Adrenal gland (tissue), 12 donors: Measurements from ENCODE around the gene MYADML2. TPM values are rescaled to one million over a fixed set of nuclear protein-coding genes. Genes with fewer than 3 reads are reported as not detected.

Experiments
- DNase-seq, 7 donors: peaks; one replicate each; pipeline ENCODE4 v3.0.0-alpha.2; 2019 to 2020
- H3K27ac ChIP-seq, 5 donors: fragments of 200-600 bp; sonication (generic) in 4 of 5; 1 replicate in 3 of 5; 2 replicates in 2 of 5; pipeline versions ENCODE4 v1.5.1 to v1.8.0; 2016 to 2020; ENCODE audit warnings: mild to moderate bottlenecking in 1 of 5
- H3K27me3 ChIP-seq: fragments of 200-600 bp; 2 replicates; pipeline ENCODE4 v1.8.0; 2021
- H3K36me3 ChIP-seq, 2 donors: fragments of 200-600 bp; replicated peaks in 1 of 2; 1 replicate in 1 of 2; 2 replicates in 1 of 2; pipeline versions ENCODE4 v1.5.1 to v1.8.0; 2018 to 2022
- H3K4me1 ChIP-seq, 2 donors: fragments of 200-600 bp; replicated peaks in 1 of 2; 1 replicate in 1 of 2; 2 replicates in 1 of 2; pipeline versions ENCODE4 v1.5.1 to v1.8.0; 2018 to 2021
- H3K4me3 ChIP-seq, 4 donors: fragments of 200-600 bp; sonication (generic) in 3 of 4; one replicate each; pipeline ENCODE4 v1.5.1; 2016 to 2018
- H3K9me3 ChIP-seq, 3 donors: fragments of 200-600 bp; sonication (generic) in 1 of 3; replicated peaks in 1 of 3; 1 replicate in 2 of 3; 2 replicates in 1 of 3; pipeline versions ENCODE4 v1.5.1 to v1.8.0; 2016 to 2021
- POLR2A ChIP-seq, 2 donors: fragments of 450-650 bp; IDR thresholded peaks; one replicate each; pipeline ENCODE4 v1.6.1; 2017; ENCODE audit warnings: antibody characterized with exemption in 2 of 2, mild to moderate bottlenecking in 2 of 2, moderate library complexity in 1 of 2
- WGBS, 4 donors: extraction: QIAGEN DNeasy Blood & Tissue Kit in 2 of 4; methylation state at CpG; one replicate each; pipeline versions ENCODE4 v1.1.5 to v1.1.7; 2013 to 2017; 5-methylcytosine and 5-hydroxymethylcytosine counted together
- intact Hi-C, 2 donors: fragments of 100-400 bp; cut with DNase I; formaldehyde crosslinking; loops; one replicate each; pipeline versions ENCODE4 v1.14.1 to v1.15.0; 2022 to 2023
- polyA plus RNA-seq, 3 donors: library from polyadenylated mRNA; stranded (reverse); fragments of 200-250 nt in 2 of 3; fragments of 350-450 nt in 1 of 3; fragmentation: Illumina TruSeq in 1 of 3; extraction: RNeasy Lipid Tissue Mini Kit (QIAGEN cat#74804) in 1 of 3; gene quantifications; one replicate each; pipeline ENCODE4 v1.2.3, GENCODE V29; 2013 to 2014
- total RNA-seq, 9 donors: library from RNA; depleted of rRNA in 4 of 9; stranded (reverse); fragments of >200 nt in 4 of 9; fragments of 120-200 nt in 1 of 9; fragmentation: NEBNext Ultra II Directional in 1 of 9; extraction: Animal tissue kit (Norgen Biotek cat#: 25700) in 1 of 9; gene quantifications; one replicate each; pipeline versions ENCODE4 v1.1.0 to v1.2.4, GENCODE V29; 2013 to 2023
- TF ChIP-seq, protein P1 (sequence below), 6 experiments: fragments of 450-650 bp in 4 of 6; fragments of 200-600 bp in 2 of 6; sonication (generic) in 1 of 6; IDR thresholded peaks; 1 replicate in 5 of 6; 2 replicates in 1 of 6; pipeline versions ENCODE4 v1.5.1 to v1.8.0; 2016 to 2021; ENCODE audit warnings: antibody characterized with exemption in 6 of 6, mild to moderate bottlenecking in 2 of 6, moderate library complexity in 1 of 6
- donor health status: healthy with polysubstance abuse.
- donor health status: Bipolar disorder and iron deficiency.
- donor health status: DM: yes; HTN: yes; CAD: no.
- donor health status: DM: no; HTN: no; CAD: no.
- donor health status: DM: no; HTN: no; CAD: no.
- donor health status: DM: yes; HTN: yes; CAD: no.

Gene MYADML2
- total and polyA plus RNA-seq, 12 donors, result not detected

DNA sequence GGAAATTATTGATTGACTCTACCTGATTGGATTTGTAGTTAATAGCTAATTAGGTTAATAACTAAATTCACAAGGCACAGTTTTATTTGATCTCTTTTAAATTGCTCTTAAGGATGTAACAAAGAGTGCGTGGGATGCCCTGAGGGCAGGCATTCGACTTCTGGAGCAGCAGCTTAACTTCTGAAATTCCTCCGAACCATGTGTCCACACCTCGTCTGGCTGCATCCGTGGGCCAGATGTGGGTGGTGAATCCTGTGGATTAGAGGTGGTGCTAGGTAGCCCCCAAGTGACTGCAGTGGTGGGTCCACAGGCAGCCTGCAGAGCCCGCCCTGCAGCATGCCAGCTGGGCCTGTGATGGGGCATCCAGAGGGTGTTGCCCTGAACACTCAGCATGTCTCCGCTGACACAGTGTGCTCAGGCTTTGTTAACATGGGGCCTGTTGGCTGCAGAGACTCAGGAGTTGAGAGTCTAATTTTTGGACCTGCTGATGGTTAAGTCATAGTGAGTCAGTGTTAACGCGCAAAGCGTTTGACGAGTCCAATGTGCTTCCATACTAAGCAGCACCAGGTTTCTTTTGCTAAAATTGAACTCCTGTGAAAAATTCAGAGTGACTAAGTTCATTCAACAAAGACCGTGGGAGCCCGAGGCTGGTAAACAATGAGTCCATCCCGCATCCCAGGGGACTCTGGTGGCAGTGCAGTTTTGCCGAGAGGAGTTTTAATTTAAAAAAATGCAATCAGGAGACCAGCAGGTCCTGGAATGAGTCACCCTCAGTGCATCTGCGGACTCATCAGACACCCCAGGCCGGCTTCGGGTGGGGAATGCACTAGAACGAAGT lies 48.8 kb downstream of the MYADML2 start:
- H3K4me3 ChIP-seq, result no peak overlapping the region
- peaks cover 4% of the 10 kb centered on the region for H3K27me3 ChIP-seq
- peaks cover 3 to 14% of the 10 kb centered on the region in 2 donors for H3K4me1 ChIP-seq
- DNase-seq, result no peak
- H3K36me3 ChIP-seq, result peaks cover 0 to 58% of the 10 kb centered on the region in 2 donors
- no peak for TF ChIP-seq POLR2A (IDR thresholded peaks at IDR 0.05)
- TF ChIP-seq, protein P1, sequence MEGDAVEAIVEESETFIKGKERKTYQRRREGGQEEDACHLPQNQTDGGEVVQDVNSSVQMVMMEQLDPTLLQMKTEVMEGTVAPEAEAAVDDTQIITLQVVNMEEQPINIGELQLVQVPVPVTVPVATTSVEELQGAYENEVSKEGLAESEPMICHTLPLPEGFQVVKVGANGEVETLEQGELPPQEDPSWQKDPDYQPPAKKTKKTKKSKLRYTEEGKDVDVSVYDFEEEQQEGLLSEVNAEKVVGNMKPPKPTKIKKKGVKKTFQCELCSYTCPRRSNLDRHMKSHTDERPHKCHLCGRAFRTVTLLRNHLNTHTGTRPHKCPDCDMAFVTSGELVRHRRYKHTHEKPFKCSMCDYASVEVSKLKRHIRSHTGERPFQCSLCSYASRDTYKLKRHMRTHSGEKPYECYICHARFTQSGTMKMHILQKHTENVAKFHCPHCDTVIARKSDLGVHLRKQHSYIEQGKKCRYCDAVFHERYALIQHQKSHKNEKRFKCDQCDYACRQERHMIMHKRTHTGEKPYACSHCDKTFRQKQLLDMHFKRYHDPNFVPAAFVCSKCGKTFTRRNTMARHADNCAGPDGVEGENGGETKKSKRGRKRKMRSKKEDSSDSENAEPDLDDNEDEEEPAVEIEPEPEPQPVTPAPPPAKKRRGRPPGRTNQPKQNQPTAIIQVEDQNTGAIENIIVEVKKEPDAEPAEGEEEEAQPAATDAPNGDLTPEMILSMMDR (IDR thresholded peaks at IDR 0.05), result no peak
- H3K9me3 ChIP-seq, result no peaks in the 10 kb centered on the region
- no peak overlapping the region for H3K27ac ChIP-seq
- intact Hi-C loops, result no loop called here
- 89 to 95% (median 93%) methylated on average over 14 to 19 of the region's 19 CpGs for WGBS, 4 donors

DNA sequence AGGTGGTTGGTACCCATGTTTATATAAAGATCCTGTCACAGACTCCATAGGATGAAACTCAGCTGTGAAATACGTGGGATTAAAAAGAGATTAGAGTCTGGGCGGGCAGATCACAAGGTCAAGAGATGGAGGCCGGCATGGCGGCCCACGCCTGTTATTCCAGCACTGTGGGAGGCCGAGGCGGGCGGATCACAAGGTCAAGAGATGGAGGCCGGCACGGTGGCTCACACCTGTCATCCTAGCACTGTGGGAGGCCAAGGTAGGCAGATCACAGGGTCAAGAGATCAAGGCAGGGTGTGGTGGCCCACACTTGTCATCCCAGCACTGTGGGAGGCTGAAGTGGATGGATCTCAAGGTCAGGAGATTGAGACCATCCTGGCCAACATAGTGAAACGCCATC lies 51.6 kb downstream of the MYADML2 start:
- Histone ChIP-seq H3K36me3 (peaks cover 0 to 58% of the 10 kb centered on the region in 2 donors), H3K9me3 (no peaks in the 10 kb centered on the region), H3K4me1 (peaks cover 12 to 15% of the 10 kb centered on the region in 2 donors), H3K27me3 (no peaks in the 10 kb centered on the region), H3K4me3 (no peak overlapping the region), H3K27ac (no peak overlapping the region)
- intact Hi-C loops, result no loop called here
- WGBS, 4 donors, result 83 to 88% (median 84%) methylated on average over 11 of the region's 11 CpGs
- TF ChIP-seq POLR2A (IDR thresholded peaks at IDR 0.05), result no peak
- TF ChIP-seq, protein P1 (IDR thresholded peaks at IDR 0.05), result no peak
- no peak for DNase-seq

DNA sequence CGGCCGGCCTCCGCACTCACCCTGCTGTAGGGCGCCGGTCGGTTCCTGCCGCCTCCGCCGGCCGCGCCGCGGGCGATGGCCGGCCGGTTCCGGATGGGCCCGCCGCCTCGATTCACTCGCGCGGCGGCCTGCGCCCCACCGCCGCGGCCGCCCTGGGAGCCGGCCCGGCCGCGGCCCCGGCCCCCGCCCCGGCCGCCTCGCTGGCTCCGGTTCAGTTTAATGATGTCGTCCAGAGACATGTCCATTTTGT lies 55.8 kb downstream of the MYADML2 start:
- H3K27me3 ChIP-seq, result no peaks in the 10 kb centered on the region
- DNase-seq, result no peak
- H3K4me1 ChIP-seq, result peaks cover 20 to 28% of the 10 kb centered on the region in 2 donors
- H3K27ac ChIP-seq, result peak overlapping the region in 4 of 5 donors; percentile 65 to 97 (median 91)
- TF ChIP-seq POLR2A (IDR thresholded peaks at IDR 0.05), result no peak
- TF ChIP-seq, protein P1 (IDR thresholded peaks at IDR 0.05), result no peak
- intact Hi-C loops, result no loop called here
- WGBS, 4 donors, result 0 to 1% (median 1%) methylated on average over 22 to 40 of the region's 40 CpGs; no CpG with 5 or more reads in 1 of the 4 donors
- peak overlapping the region in 3 of 4 donors; percentile 73 to 96 (median 82) for H3K4me3 ChIP-seq
- peaks cover 0 to 62% of the 10 kb centered on the region in 2 donors for H3K36me3 ChIP-seq
- H3K9me3 ChIP-seq, result no peaks in the 10 kb centered on the region

DNA sequence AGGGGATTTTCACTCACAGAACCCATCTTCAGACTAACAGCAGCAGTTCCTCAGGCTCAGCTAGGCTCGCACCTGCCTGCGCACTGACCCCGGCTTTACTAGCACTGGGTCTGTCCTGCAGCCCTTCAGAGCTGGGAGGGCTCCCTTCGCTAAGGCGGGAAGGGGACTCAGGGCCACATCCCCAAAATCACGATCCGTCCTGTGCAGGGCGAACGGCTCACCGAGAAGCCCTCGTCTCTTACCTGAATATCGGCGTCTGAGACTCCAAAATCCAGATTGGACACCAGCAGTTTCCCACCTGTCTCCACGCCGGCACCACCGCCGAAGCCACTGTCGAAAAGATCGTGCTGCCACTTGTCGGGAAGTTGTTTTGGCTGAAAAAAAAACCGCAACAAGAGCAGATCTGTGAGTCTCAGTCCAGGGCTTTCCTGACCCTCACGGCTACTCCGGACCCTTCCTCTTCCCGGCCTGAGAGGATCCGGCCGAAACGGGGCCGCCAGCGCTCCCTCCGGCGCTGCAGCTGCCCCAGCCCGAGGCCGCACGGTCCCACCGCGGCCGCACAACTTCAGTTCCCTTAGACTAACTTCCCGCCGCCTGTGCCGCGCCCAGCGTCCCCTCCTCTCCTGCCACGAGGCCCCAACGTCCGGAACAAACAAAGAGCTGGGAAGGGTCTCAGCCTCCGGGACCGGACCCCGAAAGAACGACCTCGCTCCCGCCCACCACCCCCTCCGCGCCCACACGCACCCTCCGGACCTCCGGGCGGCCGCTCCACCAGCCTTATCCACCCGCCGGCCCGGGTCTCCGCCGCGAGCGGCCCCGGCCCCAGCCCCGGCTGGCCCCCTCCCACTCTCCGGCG lies 56.4 kb downstream of the MYADML2 start:
- H3K27me3 ChIP-seq, result no peaks in the 10 kb centered on the region
- H3K27ac ChIP-seq, result peak overlapping the region in 4 of 5 donors; percentile 65 to 97 (median 91)
- H3K36me3 ChIP-seq, result peaks cover 0 to 57% of the 10 kb centered on the region in 2 donors
- TF ChIP-seq POLR2A (IDR thresholded peaks at IDR 0.05), result no peak
- TF ChIP-seq, protein P1 (IDR thresholded peaks at IDR 0.05), result no peak
- peaks cover 24 to 30% of the 10 kb centered on the region in 2 donors for H3K4me1 ChIP-seq
- H3K9me3 ChIP-seq, result no peaks in the 10 kb centered on the region
- WGBS, 4 donors, result 8 to 75% (median 14%) methylated on average over 2 to 68 of the region's 69 CpGs
- peak overlapping the region in 3 of 4 donors; percentile 72 to 96 (median 73) for H3K4me3 ChIP-seq
- DNase-seq, result peak in 1 of 7 donors; percentile 34
- intact Hi-C loops, result no loop called here
